Sciatic nerve (tissue), 2 donors: Measurements from ENCODE around the gene P2RY10. TPM values are rescaled to one million over a fixed set of nuclear protein-coding genes. Genes with fewer than 3 reads are reported as not detected.

ENCODE experiments used
- ATAC-seq: fragments of 200-7000 bp; cut with Tn5 transposase; one replicate; pipeline ENCODE4 v1.9.1; 2020; ENCODE audit warnings: mild to moderate bottlenecking, moderate library complexity
- DNase-seq: peaks from one replicate; pipeline ENCODE4 v3.0.0-alpha.2; 2020; ENCODE audit warnings: low spot score
- intact Hi-C: fragments of 100-400 bp; cut with DNase I; formaldehyde crosslinking; loops from one replicate; pipeline ENCODE4 v1.14.2; 2022
- total RNA-seq: library from RNA; stranded (reverse); fragmentation: NEBNext Ultra II Directional; extraction: Animal tissue kit (Norgen Biotek cat#: 25700); gene quantifications from one replicate; pipeline ENCODE4 v1.2.1, GENCODE V29; 2021
- donor health status: DM: no; HTN: no; CAD: no.
- donor health status: DM: no; HTN: no; CAD: no.

The P2RY10 gene, protein sequence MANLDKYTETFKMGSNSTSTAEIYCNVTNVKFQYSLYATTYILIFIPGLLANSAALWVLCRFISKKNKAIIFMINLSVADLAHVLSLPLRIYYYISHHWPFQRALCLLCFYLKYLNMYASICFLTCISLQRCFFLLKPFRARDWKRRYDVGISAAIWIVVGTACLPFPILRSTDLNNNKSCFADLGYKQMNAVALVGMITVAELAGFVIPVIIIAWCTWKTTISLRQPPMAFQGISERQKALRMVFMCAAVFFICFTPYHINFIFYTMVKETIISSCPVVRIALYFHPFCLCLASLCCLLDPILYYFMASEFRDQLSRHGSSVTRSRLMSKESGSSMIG
- total RNA-seq, result 1.8 TPM

DNA sequence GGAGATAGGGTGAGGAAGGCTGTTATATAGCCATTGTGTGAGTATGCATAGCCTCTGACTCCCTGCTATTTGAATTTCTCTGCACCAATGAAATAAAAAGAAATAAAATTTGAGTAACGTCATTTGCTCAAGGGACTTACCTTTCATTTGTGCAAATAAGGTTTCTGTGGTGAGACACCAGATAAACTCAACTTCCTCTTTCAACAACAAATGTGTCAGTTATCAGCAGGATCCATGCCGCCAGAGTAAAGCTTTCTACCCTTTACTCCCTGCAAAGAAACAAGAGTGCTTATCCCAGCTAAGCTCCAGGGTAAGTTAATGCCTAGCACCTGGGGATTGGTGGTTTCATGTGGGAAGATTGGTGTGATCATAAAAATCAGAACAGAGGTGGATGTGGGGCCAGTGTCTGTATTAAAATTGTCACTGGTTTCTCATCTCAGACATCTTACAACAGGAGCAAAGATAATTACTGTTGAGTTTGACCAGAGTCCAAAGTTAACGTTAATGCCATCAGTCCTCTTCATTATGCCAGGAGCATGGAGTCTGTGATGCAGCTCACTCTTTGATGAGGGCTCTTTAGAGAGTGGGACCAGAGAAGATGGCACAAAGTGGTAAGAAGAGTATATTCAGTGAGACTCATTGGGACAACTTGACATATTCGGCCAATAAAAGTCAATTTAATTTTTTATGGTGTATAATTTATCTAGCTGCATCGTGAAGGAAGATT lies at the start of gene P2RY10:
P2RY10 (plus strand) TSS at position 206 of the 727 bp plus-strand sequence. CDS start 15,130 bp downstream, outside the sequence.
- no peak for ATAC-seq
- intact Hi-C loops, result no loop called here
- no peak for DNase-seq

DNA sequence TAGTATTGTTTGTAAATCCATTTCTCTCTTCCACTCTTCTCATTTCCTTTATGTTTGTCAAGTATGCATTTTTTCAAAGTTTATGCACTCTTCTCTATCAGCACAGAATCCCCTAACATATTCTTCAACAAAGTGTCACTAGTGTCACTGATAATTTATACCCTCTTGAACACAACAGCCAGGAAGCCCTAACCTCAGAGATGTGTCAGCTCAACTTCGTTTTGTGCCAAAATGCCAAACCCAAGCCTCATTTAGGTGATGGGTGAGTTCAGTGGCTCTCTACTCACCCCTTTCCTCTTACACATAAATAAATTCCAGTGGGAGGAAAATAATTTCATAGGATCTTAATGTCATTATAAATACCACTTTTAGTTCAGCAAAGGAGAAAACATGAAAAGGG lies 22.4 kb upstream of the P2RY10 start:
- DNase-seq (no peak), ATAC-seq (no peak)
- intact Hi-C loops, result no loop called here

DNA sequence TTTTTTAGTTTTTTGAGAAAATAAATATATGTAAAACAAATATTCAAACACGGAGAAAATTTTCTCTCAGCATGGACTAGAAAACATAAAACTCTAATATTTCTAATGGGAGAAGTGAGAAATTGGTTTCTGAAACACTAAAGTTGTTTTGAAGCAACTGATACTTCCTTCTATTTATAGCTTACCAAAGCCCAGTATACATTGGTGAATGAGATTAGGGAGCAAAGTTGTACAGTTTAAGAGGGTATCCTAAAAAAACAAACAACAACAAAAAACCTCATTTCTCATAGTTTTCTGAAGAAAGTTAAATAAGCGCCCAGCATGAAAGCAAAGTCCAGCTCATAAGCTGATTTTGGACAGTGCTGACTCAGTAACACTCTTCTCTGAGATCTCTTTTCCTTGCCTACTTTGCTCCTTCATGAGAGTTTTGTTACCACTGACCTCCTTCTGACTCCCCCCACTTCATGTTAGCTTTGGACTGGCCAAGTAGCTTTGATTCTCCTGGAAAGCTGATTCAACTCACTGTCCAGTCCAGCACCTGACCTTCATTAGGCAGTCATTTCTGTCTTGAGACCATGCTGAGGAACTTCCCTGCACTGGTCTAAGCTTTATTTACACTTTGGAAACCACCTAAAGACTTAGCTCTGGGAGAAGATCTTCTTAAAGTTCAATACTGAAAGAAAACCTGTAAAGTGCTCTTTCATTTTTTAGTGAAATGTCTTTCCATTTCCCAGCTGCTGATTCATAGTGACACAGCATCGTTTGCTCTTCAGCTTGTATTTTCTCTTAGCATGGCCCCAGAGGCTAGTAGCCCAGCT lies 21.8 kb upstream of the P2RY10 start:
- intact Hi-C loops, result no loop called here
- DNase-seq, result no peak
- peak; percentile 26 for ATAC-seq

DNA sequence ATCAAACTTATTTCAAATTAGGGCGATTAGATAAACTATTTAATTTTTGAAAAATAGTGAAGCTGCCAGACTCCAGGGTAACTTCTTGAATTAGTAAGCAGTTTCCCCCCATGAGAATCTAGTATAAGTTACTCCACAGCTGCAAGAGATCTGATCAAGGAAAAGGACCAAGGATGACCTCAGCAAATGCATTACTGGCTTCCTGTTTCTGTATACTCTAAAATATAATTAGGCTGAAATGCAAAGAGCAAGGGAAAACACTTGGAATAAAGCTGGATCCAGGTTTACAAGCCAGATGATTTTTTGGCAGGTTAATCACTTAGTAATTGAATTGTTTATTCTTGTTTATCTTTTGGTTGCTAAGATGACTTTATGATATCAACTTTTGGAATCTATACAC lies 13.4 kb upstream of the P2RY10 start:
- ATAC-seq (no peak), DNase-seq (no peak)
- intact Hi-C loops, result no loop called here

DNA sequence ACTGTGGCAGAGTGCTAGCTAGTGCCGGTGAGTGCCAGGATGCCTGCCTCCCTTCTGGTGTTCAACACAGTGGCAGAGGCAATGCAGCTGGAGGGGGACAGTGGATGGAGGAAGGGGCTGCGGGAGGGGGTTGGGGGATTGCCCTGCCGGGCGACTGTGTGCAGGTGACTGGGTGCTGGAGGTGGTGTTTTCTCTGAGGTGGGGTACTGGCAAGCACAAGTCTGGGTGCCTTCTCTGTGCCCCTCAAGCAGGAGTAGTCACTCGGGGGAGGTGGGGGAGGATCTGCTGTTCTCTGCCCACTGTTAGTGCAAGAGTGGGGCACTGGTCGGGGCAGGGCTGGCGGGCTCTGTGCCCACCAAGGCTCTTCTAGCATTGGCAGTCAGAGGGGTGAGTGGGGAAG lies 10.3 kb upstream of the P2RY10 start:
- DNase-seq (no peak), ATAC-seq (no peak)
- intact Hi-C loops, result no loop called here

DNA sequence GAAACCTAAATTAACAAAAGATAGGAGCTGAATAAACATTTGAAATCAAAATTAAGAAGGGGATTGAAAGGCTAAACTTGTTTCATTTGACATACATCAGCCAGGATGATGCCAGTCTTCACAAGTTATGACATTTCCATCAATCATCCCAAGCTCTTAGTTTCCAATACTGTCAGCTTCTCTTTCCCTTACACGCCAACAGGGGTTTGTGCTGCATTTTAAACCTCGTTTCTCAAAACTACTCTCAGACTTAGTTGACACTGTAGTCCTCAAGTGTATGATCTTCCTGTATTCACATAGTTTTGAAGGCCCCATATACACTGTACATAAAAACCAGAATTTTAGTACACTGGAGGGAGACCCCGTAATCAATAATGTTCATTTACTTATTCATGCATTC lies 840 bp upstream of the P2RY10 start:
- intact Hi-C loops, result no loop called here
- ATAC-seq (no peak), DNase-seq (no peak)

DNA sequence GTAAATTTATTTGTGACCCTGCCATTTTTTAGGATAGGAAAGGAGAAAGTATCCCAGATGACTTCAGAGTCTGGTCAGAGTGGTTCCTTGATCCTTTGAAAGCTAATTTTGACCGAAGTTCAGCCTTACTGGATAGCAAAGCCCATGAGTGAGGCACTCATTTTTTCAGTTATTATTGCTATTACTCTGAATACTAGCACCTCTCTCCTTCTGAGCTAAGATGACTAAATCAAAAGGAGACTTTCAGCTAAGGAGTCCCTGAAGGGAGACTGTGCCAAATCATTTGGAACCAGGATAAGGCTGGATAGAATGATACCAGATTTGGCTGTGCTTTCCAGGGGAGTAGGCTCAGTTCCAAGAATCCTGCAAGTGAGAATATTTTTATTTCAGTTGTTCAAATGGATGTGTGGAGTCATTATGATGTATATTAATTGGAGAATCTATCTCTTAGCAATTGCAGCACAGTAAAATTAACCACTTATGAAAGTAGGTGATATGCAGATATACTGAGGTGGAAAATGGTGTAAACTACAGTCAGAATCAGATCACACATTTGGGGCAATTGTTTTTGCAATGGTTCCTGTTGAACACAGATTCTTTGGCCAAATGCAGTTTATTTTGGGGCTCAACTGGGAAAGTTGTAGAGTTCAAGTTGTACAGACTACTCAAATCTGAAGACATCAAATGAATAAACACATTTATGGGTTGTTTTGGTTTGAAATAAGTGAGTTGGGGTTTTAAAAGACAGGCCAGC lies 1.2 kb downstream of the P2RY10 start:
- intact Hi-C loops, result no loop called here
- DNase-seq (no peak), ATAC-seq (no peak)

DNA sequence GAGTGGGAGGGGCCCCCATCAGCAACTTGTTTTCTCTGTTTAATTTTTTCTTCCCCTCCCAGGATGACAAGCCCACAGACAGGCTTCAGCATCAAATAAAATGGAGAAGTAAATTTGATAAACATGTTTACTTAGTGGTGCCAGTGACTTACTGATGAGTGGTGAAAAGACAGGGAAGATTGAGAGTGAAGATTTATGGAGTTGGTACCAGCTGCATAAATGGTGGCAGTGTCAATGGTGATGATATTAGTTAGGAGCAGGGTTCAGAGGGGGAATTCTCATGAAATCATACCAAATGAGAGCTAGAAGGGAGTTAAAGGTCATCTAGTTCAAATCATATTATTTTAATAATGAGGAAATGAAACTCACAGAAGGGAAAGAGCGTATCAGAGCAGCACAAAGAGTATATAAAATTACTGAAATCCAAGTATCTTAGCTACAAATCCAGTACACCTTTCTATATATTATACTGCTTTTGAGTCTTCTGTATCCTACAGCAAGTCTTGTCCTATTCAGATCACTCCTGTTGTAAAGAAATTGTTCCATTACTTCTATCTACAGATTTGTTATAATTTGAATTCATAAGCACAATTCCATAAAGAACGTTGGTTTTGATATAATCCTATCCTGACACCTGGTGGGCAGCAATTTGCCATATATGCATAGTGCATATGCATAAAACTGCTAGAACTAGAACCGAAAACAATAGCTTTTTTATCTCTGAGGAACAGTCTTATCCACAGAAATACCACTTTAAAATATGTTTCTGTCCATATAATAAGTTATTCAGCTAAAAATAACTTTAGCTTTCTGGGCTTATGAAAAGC lies 5.0 kb downstream of the P2RY10 start:
- intact Hi-C loops, result no loop called here
- DNase-seq, result no peak
- no peak for ATAC-seq

DNA sequence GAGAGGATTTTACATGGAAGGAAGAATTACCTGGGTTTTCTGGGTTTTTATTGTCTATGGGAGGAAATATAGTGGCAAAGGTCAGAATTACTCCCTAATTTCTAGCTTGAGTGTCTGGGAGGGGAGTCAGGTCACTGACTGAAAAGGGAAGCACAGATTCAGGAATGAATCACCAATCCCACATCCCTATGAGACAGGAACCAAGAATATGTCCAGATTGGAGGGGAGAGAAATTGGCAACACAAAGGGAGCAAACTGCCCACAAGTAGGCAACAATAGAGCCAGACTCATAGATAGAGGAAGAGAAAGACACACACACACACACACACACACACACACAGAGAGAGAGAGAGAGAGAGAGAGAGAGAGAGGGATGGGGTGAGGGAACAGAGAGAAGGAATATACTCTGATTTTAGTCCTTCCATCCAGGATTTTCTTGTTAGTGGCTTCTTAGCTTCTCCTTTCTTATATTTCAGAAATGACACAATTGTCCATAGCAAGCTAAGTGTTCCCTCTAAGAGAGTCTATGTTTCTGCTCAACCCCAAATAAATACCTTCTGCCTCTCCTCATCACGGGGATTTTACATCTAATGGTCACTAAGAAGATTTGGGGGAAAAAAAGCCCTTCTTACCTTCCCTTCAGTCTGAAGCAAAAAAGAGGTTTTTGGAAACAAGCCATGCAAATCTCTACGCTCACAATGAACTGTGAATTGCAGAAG lies 12.0 kb downstream of the P2RY10 start:
- no peak for DNase-seq
- ATAC-seq, result no peak

DNA sequence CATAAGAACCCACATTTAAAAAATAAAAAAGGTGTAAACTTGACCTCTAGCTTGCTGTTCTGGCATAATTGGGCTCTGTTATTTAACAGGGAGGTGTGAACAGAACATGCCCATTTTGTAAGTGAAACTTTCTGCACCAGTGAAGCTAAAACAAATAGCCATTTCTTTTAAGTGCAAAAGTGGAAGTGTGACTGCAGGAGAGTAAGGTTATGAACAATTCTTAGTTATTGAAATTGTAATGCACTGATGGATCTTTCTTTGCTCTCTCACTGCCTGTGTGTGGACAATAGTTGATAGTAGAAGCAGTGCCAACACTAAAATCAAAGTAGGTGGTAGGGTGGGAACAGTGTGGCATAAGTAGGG lies 12.6 kb downstream of the P2RY10 start:
- ATAC-seq, result no peak
- intact Hi-C loops, result no loop called here
- no peak for DNase-seq

More for the DNA sequence above, 12.0 kb downstream of the P2RY10 start:
- intact Hi-C loops, result no loop called here

DNA sequence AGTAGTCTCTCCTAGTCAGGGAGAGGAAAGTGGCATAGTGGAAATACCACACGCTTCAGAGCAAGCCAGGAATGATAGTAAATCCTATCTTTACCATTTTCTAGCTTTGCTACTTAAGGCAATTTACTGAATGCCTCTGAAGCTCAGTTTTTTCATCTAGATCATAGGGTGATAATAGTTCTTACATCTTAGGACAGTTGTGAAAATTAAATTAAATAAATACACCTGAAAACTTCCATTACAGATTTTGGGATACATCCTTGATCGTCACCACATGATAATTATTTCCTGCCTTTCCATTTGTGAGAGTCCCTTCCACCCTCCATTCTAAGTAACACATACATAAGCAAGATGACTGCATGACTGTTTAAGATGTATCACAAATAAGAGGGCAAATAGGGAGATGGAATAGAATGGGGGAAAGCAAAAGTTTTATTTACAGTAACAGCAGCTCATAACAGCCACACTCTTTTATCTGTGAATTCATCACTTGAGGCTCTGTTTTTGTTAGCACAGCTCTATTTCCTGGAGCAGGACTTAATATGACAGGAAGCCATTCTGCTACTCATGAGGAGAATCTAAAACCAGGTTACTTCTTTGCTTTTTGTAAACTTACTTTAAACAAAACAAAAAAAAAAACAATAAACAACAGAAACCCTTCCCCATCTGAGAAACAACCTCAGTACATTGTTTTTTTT lies 13.4 kb downstream of the P2RY10 start:
- DNase-seq (no peak), ATAC-seq (no peak)
- intact Hi-C loops, result no loop called here

DNA sequence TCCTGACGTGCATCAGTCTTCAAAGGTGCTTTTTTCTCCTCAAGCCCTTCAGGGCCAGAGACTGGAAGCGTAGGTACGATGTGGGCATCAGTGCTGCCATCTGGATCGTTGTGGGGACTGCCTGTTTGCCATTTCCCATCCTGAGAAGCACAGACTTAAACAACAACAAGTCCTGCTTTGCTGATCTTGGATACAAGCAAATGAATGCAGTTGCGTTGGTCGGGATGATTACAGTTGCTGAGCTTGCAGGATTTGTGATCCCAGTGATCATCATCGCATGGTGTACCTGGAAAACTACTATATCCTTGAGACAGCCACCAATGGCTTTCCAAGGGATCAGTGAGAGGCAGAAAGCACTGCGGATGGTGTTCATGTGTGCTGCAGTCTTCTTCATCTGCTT lies 15.7 kb downstream of the P2RY10 start:
- ATAC-seq (no peak), DNase-seq (no peak)
- intact Hi-C loops, result no loop called here

DNA sequence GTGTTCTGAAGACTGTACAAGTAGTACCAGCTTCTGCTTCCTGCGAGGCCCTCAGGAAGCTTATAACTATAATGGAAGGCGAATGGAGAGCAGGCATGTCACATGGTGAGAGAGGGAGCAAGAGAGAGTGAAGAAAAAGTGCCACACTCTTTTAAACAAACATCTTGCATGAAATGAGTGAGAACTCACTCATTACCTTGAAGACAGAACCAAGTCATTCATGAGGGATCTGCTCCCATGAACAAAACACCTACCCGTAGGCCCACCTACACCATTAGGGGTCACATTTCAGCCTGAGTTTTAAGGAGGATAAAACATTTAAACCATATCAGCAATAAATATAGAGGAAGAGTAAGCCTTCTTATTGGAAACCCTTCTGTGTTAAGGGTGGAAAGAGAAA lies 19.4 kb downstream of the P2RY10 start:
- ATAC-seq, result no peak
- no peak for DNase-seq

DNA sequence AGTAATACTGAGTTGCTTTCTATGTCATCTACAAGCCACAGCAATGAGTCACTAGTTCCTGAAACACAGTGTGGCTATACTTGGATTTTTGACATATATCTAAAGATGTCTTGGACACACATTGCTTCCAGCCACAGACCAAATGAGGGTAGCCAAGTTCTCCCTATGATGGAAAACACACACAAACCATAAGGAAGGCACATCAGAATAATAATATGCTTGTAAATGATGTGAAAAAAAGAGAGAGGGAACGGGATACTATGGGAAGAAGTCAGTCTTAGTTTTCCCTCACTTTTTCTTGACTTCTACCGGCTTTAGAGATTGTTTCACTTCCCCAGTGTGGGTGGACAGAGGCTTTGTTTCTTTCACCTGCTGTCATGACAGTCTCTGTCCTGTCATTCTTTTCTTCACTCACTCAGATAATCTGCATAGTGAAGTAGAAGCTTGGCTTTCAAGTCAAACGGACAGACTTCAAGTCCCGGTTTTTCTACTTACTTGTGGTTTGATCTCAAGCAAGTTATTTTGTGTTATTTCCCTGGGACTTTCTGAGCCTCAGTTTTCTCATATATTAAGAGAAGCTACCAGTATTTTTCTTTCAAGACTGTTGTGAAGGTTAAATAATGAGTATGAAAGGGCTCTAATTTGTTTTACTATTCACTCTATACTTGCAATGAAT lies 34.7 kb downstream of the P2RY10 start:
- intact Hi-C loops, result no loop called here
- ATAC-seq (no peak), DNase-seq (no peak)

More for the DNA sequence above, 19.4 kb downstream of the P2RY10 start:
- intact Hi-C loops, result no loop called here

DNA sequence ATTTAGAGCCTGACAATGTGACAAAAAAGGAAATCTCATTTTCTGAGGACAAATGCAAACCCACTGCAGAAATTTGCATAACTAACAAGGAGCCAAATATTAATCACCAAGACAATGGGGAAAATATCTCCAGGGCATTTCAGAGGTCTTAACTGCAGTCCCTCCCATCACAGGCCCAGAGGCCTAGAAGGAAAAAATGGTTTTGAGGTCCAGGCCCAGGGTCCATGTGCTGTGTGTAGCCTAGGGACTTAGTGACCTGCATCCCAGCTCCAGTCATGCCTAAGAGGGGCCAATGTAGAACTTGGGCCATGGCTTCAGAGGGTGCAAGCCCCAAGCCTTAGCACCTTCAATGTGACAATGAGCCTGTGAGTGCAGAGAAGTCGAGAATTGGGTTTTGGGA lies 44.2 kb downstream of the P2RY10 start:
- ATAC-seq (no peak), DNase-seq (no peak)
- intact Hi-C loops, result no loop called here

DNA sequence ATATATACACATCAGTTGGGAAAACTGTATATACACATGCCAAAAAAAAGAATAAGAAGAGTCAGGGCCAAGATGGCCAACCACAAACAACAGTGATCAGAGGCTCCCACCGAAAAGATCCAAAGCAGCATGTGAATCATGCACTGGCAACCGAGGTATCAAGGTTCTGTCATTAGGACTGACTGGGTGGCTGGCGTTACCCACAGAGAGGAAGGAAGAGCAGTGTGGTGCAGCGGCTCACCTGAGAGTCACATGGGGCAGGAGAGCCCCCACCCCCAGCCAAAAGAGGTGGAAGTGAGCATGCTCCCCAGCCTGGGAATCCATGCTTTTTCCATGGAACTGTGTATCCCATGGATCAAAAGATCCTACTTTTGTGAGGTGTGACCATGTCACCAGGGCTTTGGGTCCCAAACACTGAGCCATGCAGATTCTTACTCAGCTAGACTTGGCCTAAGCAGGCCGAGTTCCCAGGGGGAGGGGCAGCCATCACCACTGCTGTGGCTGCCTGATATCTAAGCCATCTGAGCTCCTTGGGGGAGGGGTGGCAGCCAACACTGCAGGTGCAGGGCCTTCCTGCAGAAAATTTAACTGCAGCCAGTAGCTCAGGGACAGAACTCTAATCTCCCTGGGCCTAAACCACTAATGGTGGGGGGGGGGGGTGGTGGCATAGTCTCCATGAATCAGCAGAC lies 52.8 kb downstream of the P2RY10 start:
- ATAC-seq (no peak), DNase-seq (no peak)
- intact Hi-C loops, result no loop called here
